GM18519 (cell line): ENCODE data around the gene VAX1.
"Not testable (repeated sequence)": the region's sequence is repeated elsewhere in the genome, so short reads cannot be mapped to it uniquely, and the experiment has no call there.

Experiments used
- ATAC-seq: cut with Tn5 transposase; IDR thresholded peaks from one replicate; pipeline ENCODE4 v1.9.1; 2021; ENCODE audit warnings: mild to moderate bottlenecking, moderate library complexity; ENCODE audit not compliant: unreplicated experiment, low FRiP score

The VAX1 gene

DNA sequence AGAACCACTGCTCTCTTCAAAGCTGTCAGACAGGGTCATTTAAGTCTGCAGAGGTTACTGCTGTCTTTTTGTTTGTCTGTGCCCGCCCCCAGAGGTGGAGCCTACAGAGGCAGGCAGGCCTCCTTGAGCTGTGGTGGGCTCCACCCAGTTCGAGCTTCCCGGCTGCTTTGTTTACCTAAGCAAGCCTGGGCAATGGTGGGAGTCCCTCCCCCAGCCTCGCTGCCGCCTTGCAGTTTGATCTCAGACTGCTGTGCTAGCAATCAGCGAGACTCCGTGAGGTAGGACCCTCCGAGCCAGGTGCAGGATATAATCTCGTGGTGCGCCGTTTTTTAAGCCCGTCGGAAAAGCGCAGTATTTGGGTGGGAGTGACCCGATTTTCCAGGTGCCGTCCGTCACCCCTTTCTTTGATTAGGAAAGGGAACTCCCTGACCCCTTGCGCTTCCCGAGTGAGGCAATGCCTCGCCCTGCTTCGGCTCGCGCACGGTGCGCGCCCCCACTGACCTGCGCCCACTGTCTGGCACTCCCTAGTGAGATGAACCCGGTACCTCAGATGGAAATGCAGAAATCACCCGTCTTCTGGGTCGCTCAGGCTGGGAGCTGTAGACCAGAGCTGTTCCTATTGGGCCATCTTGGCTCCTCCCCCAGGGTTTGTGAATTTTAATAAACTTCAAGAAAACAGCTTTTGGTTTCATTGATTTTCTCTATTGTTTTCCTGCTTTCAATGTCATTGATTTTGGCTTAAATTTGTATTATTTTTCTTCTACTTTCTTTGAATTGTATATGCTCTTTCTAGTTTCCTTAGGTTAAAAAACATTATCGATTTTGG is 53.4 kb downstream of the VAX1 start:
- not testable (repeated sequence) for ATAC-seq
